AG08396 (cell line): ENCODE measurements around the gene EXOC2.
"Not testable (repeated sequence)": the region's sequence is repeated elsewhere in the genome, so short reads cannot be mapped to it uniquely, and the experiment has no call there.

ENCODE experiments used
- DNase-seq: peaks from one replicate; pipeline ENCODE4 v3.0.0; 2012; ENCODE audit warnings: low spot score, mixed read lengths

EXOC2 gene

GRCh38 chr6:680666-681340 lies 12.1 kb downstream of the EXOC2 start:
- DNase-seq: no peak

- DNase-seq: no peak
These were observed 12.7 kb downstream of the EXOC2 start for GRCh38 chr6:680251-680650.

- DNase-seq: no peak
These were observed 13.7 kb downstream of the EXOC2 start for GRCh38 chr6:679282-679681.

GRCh38 chr6:678520-678919 lies 14.4 kb downstream of the EXOC2 start:
- no peak for DNase-seq

- no peak for DNase-seq
These were observed 15.0 kb downstream of the EXOC2 start for GRCh38 chr6:677919-678318.

- no peak for DNase-seq
These were observed 18.0 kb downstream of the EXOC2 start for GRCh38 chr6:674956-675355.

- no peak for DNase-seq
These were observed 18.5 kb downstream of the EXOC2 start for GRCh38 chr6:674406-674805.

- no peak for DNase-seq
These were observed 25.5 kb downstream of the EXOC2 start for GRCh38 chr6:667253-667927.

- no peak for DNase-seq
These were observed 27.3 kb downstream of the EXOC2 start for GRCh38 chr6:665403-666267.

GRCh38 chr6:663788-664187 lies 29.2 kb downstream of the EXOC2 start:
- DNase-seq: not testable (repeated sequence)

- no peak for DNase-seq
These were observed 33.0 kb downstream of the EXOC2 start for GRCh38 chr6:659716-660581.

GRCh38 chr6:658244-658643 lies 34.7 kb downstream of the EXOC2 start:
- peak; percentile 39 for DNase-seq

GRCh38 chr6:657743-658142 lies 35.2 kb downstream of the EXOC2 start:
- no peak for DNase-seq

- no peak for DNase-seq
These were observed 36.3 kb downstream of the EXOC2 start, which contains the start of gene HUS1B for GRCh38 chr6:656460-657252. TSS of gene HUS1B (minus strand) at chr6:657100. CDS start at chr6:656944, 156 bp downstream.

GRCh38 chr6:654136-654535 lies 38.8 kb downstream of the EXOC2 start:
- no peak for DNase-seq

GRCh38 chr6:652865-653264 lies 40.1 kb downstream of the EXOC2 start:
- DNase-seq: no peak

- peak; percentile 25 for DNase-seq
These were observed 42.8 kb downstream of the EXOC2 start for GRCh38 chr6:650098-650497.

GRCh38 chr6:642805-643204 lies 50.1 kb downstream of the EXOC2 start:
- no peak for DNase-seq

- DNase-seq: no peak
These were observed 51.5 kb downstream of the EXOC2 start for GRCh38 chr6:641225-641985.

- DNase-seq: no peak
These were observed 56.5 kb downstream of the EXOC2 start for GRCh38 chr6:636488-636887.
